MM.1S (cell line): ENCODE results near the gene INSYN2A.

ENCODE experiments used
- EZH2 ChIP-seq: fragments of 300-600 bp; sonication (generic); optimal IDR thresholded peaks from 2 replicates; pipeline ENCODE3; 2017; ENCODE audit warnings: low read depth, mild to moderate bottlenecking, antibody characterized with exemption, low read length, mixed read lengths
- TF ChIP-seq, protein P1 (sequence below): fragments of 300-600 bp; sonication (generic); IDR thresholded peaks from 2 replicates; pipeline ENCODE4 v1.5.1; 2016; ENCODE audit warnings: antibody characterized with exemption, low read length, mixed read lengths

DNA sequence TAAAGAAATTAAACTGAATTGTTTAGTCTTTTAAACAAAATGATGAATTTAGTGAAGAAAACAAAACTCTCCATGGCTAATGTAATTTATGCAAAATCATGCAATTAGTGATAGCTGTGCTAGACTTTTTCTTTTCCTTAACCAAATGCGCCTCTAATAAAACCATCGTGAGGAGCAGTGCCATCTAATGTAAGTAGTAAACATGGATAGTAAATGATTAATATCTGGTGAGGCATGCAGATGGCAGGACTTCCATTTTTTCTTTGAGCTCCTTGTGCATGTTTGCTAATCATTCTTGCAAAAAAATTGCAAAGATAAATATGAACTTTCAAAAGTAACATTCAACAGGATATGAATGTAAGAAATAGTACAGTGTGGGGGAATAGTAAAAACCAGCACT lies 2.3 kb downstream of the INSYN2A start:
- TF ChIP-seq, protein P1, sequence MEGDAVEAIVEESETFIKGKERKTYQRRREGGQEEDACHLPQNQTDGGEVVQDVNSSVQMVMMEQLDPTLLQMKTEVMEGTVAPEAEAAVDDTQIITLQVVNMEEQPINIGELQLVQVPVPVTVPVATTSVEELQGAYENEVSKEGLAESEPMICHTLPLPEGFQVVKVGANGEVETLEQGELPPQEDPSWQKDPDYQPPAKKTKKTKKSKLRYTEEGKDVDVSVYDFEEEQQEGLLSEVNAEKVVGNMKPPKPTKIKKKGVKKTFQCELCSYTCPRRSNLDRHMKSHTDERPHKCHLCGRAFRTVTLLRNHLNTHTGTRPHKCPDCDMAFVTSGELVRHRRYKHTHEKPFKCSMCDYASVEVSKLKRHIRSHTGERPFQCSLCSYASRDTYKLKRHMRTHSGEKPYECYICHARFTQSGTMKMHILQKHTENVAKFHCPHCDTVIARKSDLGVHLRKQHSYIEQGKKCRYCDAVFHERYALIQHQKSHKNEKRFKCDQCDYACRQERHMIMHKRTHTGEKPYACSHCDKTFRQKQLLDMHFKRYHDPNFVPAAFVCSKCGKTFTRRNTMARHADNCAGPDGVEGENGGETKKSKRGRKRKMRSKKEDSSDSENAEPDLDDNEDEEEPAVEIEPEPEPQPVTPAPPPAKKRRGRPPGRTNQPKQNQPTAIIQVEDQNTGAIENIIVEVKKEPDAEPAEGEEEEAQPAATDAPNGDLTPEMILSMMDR: no peak
- no peak for TF ChIP-seq EZH2
